Esophagus muscularis mucosa (tissue), 4 donors: ENCODE data around the gene TMEM202.

ENCODE experiments used
- EP300 ChIP-seq: sonication (generic); formaldehyde crosslinking; IDR thresholded peaks from one replicate; pipeline ENCODE4 v1.6.1; 2017; ENCODE audit warnings: antibody characterized with exemption
- POLR2A ChIP-seq: fragments of 450-650 bp; IDR thresholded peaks from one replicate; pipeline ENCODE4 v1.6.1; 2017; ENCODE audit warnings: antibody characterized with exemption, moderate library complexity, mild to moderate bottlenecking, low read depth
- POLR2AphosphoS5 ChIP-seq, 2 donors: sonication (generic); formaldehyde crosslinking; IDR thresholded peaks; one replicate each; pipeline ENCODE4 v1.6.1; 2017; ENCODE audit warnings: antibody characterized with exemption in 2 of 2
- TF ChIP-seq, protein P1 (sequence below), 3 experiments: fragments of 200-600 bp in 2 of 3; fragments of 450-650 bp in 1 of 3; sonication (generic) in 2 of 3; IDR thresholded peaks; one replicate each; pipeline ENCODE4 v1.5.1; 2017 to 2019; ENCODE audit warnings: antibody characterized with exemption in 3 of 3, mild to moderate bottlenecking in 2 of 3, moderate library complexity in 1 of 3

DNA sequence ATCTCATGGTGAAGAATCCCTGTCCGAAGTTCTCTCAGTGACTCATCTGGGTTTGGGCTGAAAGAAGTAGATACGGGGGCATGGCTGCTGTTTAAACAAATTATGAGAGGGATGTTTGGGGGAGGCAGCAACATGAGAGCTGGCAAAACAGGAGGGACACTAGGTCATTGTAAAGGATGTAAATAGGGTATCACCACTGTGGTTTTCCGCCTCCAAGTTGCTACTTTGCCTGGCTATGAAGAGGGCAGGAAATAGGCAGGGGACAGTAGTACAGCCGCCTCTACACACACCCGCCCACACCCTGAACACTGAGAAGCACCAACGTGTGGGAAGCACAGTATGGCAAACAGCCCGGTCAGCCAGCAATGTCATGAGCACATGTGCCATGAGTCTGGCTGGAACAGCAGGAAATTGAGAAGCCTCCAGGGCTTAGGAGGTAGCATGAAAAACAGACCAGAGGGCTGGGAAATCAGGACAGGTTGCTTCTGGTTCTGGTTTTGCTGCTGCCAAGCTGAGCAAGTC lies 39.4 kb upstream of the TMEM202 start:
- peak in 1 of 2 donors; percentile 47 for TF ChIP-seq POLR2AphosphoS5 (IDR thresholded peaks at IDR 0.05)
- TF ChIP-seq, protein P1, sequence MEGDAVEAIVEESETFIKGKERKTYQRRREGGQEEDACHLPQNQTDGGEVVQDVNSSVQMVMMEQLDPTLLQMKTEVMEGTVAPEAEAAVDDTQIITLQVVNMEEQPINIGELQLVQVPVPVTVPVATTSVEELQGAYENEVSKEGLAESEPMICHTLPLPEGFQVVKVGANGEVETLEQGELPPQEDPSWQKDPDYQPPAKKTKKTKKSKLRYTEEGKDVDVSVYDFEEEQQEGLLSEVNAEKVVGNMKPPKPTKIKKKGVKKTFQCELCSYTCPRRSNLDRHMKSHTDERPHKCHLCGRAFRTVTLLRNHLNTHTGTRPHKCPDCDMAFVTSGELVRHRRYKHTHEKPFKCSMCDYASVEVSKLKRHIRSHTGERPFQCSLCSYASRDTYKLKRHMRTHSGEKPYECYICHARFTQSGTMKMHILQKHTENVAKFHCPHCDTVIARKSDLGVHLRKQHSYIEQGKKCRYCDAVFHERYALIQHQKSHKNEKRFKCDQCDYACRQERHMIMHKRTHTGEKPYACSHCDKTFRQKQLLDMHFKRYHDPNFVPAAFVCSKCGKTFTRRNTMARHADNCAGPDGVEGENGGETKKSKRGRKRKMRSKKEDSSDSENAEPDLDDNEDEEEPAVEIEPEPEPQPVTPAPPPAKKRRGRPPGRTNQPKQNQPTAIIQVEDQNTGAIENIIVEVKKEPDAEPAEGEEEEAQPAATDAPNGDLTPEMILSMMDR (IDR thresholded peaks at IDR 0.05), result no peak
- no peak for TF ChIP-seq EP300
- no peak for TF ChIP-seq POLR2A
